Smooth muscle cell (in vitro differentiated cells): ENCODE data around the gene RAD52. TPM values are rescaled to one million over a fixed set of nuclear protein-coding genes. Genes with fewer than 3 reads are reported as not detected.

Experiments used
- DNase-seq: peaks from one replicate; lab custom pipeline; 2025; ENCODE audit not compliant: unreplicated experiment; lab: John Stamatoyannopoulos, UW
- H2AFZ ChIP-seq: fragments of 200-600 bp; sonication (generic); 2 replicates; pipeline ENCODE4 v1.6.0; 2016; ENCODE audit warnings: antibody characterized with exemption, low read depth, mild to moderate bottlenecking
- H3F3A ChIP-seq: fragments of 200-600 bp; sonication (generic); 2 replicates; pipeline ENCODE4 v1.6.0; 2017; ENCODE audit warnings: antibody characterized with exemption, low read depth
- H3K27ac ChIP-seq: fragments of 200-600 bp; sonication (generic); 2 replicates; pipeline ENCODE4 v1.5.1; 2016; ENCODE audit warnings: low read depth, mild to moderate bottlenecking
- H3K27me3 ChIP-seq: fragments of 200-600 bp; sonication (generic); 2 replicates; pipeline ENCODE4 v1.6.1; 2016; ENCODE audit warnings: low read depth, mild to moderate bottlenecking
- H3K36me3 ChIP-seq: fragments of 200-600 bp; sonication (generic); 2 replicates; pipeline ENCODE4 v1.5.1; 2016; ENCODE audit warnings: low read depth
- H3K4me1 ChIP-seq: fragments of 200-600 bp; sonication (generic); 2 replicates; pipeline ENCODE4 v1.5.1; 2016; ENCODE audit warnings: low read depth
- H3K4me2 ChIP-seq: fragments of 200-600 bp; sonication (generic); 2 replicates; pipeline ENCODE4 v1.6.0; 2016; ENCODE audit warnings: mild to moderate bottlenecking
- H3K4me3 ChIP-seq: fragments of 200-600 bp; sonication (generic); 2 replicates; pipeline ENCODE4 v1.5.1; 2016; ENCODE audit warnings: mild to moderate bottlenecking
- H3K79me2 ChIP-seq: fragments of 200-600 bp; sonication (generic); 2 replicates; pipeline ENCODE4 v1.6.0; 2016; ENCODE audit warnings: low read depth, mild to moderate bottlenecking
- H3K9ac ChIP-seq: fragments of 200-600 bp; sonication (generic); 2 replicates; pipeline ENCODE4 v1.6.0; 2016; ENCODE audit warnings: low read depth
- H3K9me3 ChIP-seq: fragments of 200-600 bp; sonication (generic); replicated peaks from 2 replicates; pipeline ENCODE4 v1.5.1; 2016; ENCODE audit warnings: low read depth
- H4K20me1 ChIP-seq: fragments of 200-600 bp; sonication (generic); 2 replicates; pipeline ENCODE4 v1.6.0; 2016; ENCODE audit warnings: low read depth
- WGBS: methylation state at CpG from one replicate; pipeline ENCODE4 v1.1.7; 2016; ENCODE audit warnings: low lambda C conversion rate; 5-methylcytosine and 5-hydroxymethylcytosine counted together
- polyA plus RNA-seq: library from polyadenylated mRNA; unstranded; fragments of >200 nt; fragmentation: Nextera tagmentation; extraction: Ambion mirVana; gene quantifications from 2 replicates; pipeline ENCODE4 v1.2.1, GENCODE V29; 2016
- total RNA-seq: library from RNA; depleted of rRNA; stranded (reverse); fragments of >200 nt; gene quantifications from 2 replicates; pipeline ENCODE4 v1.2.3, GENCODE V29; 2014
- TF ChIP-seq, protein P1 (sequence below): fragments of 200-600 bp; sonication (generic); IDR thresholded peaks from 2 replicates; pipeline ENCODE4 v1.5.1; 2017; ENCODE audit warnings: borderline replicate concordance, mild to moderate bottlenecking, antibody characterized with exemption; ENCODE audit not compliant: insufficient read depth, poor library complexity, severe bottlenecking

RAD52 gene
- total and polyA plus RNA-seq, 2 experiments from 2014 or later, result 2.8 to 15.1 TPM

DNA sequence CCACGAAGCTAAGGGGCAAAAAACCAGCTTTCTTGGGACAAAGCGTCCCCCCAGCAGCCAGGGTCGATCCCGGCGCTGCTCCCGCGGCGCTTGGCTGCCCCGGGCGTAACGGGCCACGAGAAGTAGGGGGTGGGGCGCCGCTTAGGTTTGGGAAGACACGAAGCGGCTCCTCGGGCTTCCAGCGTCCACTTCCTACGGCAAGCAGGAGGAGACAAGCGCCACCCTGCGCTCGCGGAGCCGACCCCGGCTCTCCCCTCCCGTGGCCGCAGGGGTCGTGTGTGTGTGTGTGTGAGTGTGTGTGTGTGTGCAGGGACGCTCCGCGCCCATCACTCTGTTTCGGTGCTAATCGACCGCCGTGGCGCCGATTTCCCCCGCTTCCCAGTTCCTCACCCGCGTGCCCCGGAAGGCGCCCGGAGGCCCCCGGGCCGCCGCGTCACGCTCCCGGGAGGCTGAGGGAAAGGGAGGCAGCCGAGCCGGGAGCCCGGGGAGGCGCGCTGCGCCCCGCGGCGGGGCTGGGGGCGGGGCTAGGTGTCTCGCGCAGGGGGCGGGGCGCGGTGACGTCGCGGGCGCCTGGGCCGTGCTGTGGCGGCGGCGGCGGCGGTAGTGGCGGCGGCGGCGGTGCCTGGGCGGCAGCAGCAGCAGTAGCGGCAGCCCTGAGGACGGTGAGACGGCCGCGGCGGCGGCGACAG, 41.3 kb upstream of the RAD52 start, which contains the start of gene ERC1:
ERC1 (plus strand) TSS at position 563 of the 689 bp plus-strand sequence. CDS start 36,681 bp downstream, outside the sequence.
- Histone ChIP-seq H3F3A (peaks cover 9% of the 10 kb centered on the region), H2AFZ (peak within 1 kb of the TSS; percentile 89), H3K4me1 (peaks cover 28% of the 10 kb centered on the region), H3K4me3 (peak within 1 kb of the TSS; percentile 95), H3K79me2 (peaks cover 47% of the 10 kb centered on the region), H3K27me3 (no peaks in the 10 kb centered on the region), H3K36me3 (no peaks in the 10 kb centered on the region), H3K9ac (peak within 1 kb of the TSS; percentile 88), H3K9me3 (no peaks in the 10 kb centered on the region), H3K4me2 (peak within 1 kb of the TSS; percentile 89), H4K20me1 (peaks cover 25% of the 10 kb centered on the region), H3K27ac (peak within 1 kb of the TSS; percentile 92)
- peak; percentile 87 for DNase-seq
- TF ChIP-seq, protein P1, sequence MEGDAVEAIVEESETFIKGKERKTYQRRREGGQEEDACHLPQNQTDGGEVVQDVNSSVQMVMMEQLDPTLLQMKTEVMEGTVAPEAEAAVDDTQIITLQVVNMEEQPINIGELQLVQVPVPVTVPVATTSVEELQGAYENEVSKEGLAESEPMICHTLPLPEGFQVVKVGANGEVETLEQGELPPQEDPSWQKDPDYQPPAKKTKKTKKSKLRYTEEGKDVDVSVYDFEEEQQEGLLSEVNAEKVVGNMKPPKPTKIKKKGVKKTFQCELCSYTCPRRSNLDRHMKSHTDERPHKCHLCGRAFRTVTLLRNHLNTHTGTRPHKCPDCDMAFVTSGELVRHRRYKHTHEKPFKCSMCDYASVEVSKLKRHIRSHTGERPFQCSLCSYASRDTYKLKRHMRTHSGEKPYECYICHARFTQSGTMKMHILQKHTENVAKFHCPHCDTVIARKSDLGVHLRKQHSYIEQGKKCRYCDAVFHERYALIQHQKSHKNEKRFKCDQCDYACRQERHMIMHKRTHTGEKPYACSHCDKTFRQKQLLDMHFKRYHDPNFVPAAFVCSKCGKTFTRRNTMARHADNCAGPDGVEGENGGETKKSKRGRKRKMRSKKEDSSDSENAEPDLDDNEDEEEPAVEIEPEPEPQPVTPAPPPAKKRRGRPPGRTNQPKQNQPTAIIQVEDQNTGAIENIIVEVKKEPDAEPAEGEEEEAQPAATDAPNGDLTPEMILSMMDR, result no peak
- WGBS, result under 1% methylated on average over 57 of the region's 87 CpGs

DNA sequence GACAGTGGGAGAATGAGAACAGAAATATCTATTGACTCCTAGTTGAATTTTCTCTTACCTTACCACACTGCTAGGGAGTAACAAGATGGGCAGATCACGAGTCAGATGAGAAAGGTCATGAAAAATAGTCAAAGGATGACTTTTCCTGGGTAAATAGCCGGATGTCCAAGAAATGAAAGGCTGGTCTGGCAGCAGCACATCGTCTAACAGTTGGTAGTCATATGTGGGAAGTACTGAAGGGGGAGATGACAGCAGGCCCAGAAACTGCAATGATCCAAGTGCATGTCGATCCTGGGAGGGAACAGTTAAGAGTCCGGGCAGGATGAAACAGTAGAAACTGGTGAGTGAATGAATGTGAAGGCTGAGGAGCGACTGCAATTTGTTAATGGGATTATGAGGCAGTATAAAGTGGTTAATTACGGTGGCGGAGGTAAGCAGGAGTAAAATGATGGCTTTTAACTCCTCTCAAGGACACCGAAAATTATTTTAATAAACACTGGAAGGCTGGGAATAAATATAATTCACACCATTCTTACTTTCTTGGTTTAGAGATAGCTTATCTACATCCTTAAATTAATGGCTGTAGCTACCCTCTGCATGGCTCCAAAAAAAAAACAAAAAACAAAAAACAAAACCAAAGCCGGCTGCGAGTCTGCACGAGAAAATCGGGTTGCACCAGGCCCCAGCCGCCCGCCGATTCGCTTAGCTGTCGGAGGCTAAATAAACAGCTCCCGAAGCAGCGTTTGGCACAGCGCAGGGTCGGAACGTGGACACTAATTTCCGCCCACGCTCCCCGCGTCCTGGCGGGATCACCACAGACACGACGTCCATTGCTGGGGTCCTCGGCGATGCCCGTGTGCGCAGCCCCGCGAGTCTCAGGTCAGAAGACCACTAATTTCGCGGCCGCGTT, 40.5 kb upstream of the RAD52 start:
- TF ChIP-seq, protein P1, result no peak
- H3K9me3 ChIP-seq, result no peaks in the 10 kb centered on the region
- peaks cover 39% of the 10 kb centered on the region for H3K79me2 ChIP-seq
- H3K4me1 ChIP-seq, result peaks cover 28% of the 10 kb centered on the region
- 5% methylated on average over 40 of the region's 40 CpGs for WGBS
- H3K4me3 ChIP-seq, result peak overlapping the region; percentile 95
- peak overlapping the region; percentile 92 for H3K27ac ChIP-seq
- peaks cover 9% of the 10 kb centered on the region for H3F3A ChIP-seq
- peak overlapping the region; percentile 89 for H3K4me2 ChIP-seq
- peak overlapping the region; percentile 89 for H2AFZ ChIP-seq
- H3K36me3 ChIP-seq, result no peaks in the 10 kb centered on the region
- peak overlapping the region; percentile 88 for H3K9ac ChIP-seq
- H4K20me1 ChIP-seq, result peaks cover 17% of the 10 kb centered on the region
- H3K27me3 ChIP-seq, result no peaks in the 10 kb centered on the region
- peak; percentile 67 for DNase-seq

DNA sequence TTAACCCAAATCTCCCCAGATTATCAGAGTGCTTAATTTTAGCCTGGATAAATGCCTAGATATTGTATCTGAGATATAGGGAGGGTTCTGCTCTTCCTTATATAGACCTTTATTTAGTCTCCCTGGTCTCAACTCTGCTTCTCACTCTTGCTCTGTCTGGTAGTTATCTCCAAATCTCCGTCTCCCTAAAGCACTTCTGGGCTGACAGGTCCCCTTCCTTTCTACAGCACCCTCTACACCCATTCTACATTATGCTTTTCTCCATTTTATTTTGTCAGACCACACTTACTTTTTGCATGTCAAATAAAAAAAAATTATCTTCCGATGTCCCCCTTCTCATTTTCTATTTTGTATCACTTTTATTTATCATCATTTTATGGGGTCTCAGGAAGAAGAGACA, 39.6 kb upstream of the RAD52 start:
- H3K9me3 ChIP-seq, result no peaks in the 10 kb centered on the region
- DNase-seq, result no peak
- peak overlapping the region; percentile 89 for H3K4me2 ChIP-seq
- no peaks in the 10 kb centered on the region for H3K27me3 ChIP-seq
- H2AFZ ChIP-seq, result no peak overlapping the region
- peaks cover 28% of the 10 kb centered on the region for H3K4me1 ChIP-seq
- H3K4me3 ChIP-seq, result peak overlapping the region; percentile 95
- TF ChIP-seq, protein P1, result no peak
- H3K9ac ChIP-seq, result peak overlapping the region; percentile 88
- 61% methylated on average over 2 of the region's 2 CpGs for WGBS
- H3K27ac ChIP-seq, result peak overlapping the region; percentile 92
- peaks cover 8% of the 10 kb centered on the region for H4K20me1 ChIP-seq
- peaks cover 29% of the 10 kb centered on the region for H3K79me2 ChIP-seq
- H3K36me3 ChIP-seq, result no peaks in the 10 kb centered on the region
- H3F3A ChIP-seq, result peaks cover 9% of the 10 kb centered on the region
